ENCODE results near the gene NSG1. TPM values are rescaled to one million over a fixed set of nuclear protein-coding genes. Genes with fewer than 3 reads are reported as not detected.

The NSG1 gene
- total RNA-seq, 2 experiments from 2014 or later: 10.3 to 10.4 TPM

- Histone ChIP-seq H3K36me3 (ENCODE audit: insufficient read depth, low read length) (no peaks in the 10 kb centered on the region), H3K4me3 (ENCODE audit: low read length) (no peak overlapping the region), H3K27ac (ENCODE audit: low read depth in 1 of 2, low read length in 2 of 2) (no peak overlapping the region), H3K4me1 (ENCODE audit: insufficient read depth, low read length) (no peaks in the 10 kb centered on the region), H3K27me3 (ENCODE audit: control insufficient read depth in 1 of 2, insufficient read depth in 2 of 2, low read length in 2 of 2) (no peaks in the 10 kb centered on the region), H3K9me3 (ENCODE audit: control insufficient read depth in 1 of 2, insufficient read depth in 1 of 2, low read length in 2 of 2) (no peaks in the 10 kb centered on the region)
- Mint-ChIP-seq H3K27me3 (peaks cover 7% of the 10 kb centered on the region), H3K36me3 (ENCODE audit: low read depth) (no peaks in the 10 kb centered on the region), H3K4me1 (ENCODE audit: low read depth) (no peaks in the 10 kb centered on the region), H3K27ac (no peak overlapping the region), H3K4me3 (no peak overlapping the region), H3K9me3 (no peaks in the 10 kb centered on the region)
- DNase-seq (no peak), ATAC-seq (ENCODE audit: poor library complexity) (no peak)
- TF ChIP-seq, protein P1, sequence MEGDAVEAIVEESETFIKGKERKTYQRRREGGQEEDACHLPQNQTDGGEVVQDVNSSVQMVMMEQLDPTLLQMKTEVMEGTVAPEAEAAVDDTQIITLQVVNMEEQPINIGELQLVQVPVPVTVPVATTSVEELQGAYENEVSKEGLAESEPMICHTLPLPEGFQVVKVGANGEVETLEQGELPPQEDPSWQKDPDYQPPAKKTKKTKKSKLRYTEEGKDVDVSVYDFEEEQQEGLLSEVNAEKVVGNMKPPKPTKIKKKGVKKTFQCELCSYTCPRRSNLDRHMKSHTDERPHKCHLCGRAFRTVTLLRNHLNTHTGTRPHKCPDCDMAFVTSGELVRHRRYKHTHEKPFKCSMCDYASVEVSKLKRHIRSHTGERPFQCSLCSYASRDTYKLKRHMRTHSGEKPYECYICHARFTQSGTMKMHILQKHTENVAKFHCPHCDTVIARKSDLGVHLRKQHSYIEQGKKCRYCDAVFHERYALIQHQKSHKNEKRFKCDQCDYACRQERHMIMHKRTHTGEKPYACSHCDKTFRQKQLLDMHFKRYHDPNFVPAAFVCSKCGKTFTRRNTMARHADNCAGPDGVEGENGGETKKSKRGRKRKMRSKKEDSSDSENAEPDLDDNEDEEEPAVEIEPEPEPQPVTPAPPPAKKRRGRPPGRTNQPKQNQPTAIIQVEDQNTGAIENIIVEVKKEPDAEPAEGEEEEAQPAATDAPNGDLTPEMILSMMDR (IDR thresholded peaks at IDR 0.05): no peak
- intact Hi-C loops (cut with DNase I, micrococcal nuclease): no loop called here
- CTCF ChIA-PET: no interaction called here
- POLR2A ChIA-PET: no interaction called here
These were observed 10.8 kb upstream of the NSG1 start for GRCh38 chr4:4376074-4376473.

DNA sequence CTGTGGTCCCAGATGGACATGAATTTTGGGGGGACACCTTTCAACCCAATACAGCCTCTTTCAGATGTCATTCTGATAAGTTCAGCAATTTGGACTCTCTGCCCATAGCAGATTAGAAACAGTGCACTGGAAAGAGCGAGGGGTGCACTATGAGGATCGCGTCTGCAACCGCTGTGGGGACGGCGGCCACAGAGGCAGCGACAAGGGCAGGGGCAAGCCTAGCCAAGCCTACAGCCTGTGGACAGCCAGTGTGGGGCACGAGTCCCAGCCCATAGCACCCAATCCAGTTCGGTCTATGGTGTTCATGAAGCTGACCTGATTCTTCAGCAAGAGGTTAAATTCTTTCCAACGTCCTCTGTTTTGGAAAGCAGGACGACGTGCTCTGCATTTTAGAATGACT, 9.7 kb upstream of the NSG1 start:
- POLR2A ChIA-PET: interaction anchor here (0.7 kb wide), 1 partner anchor 12 kb away, joined by 4 read pairs; no protein-coding TSS in a partner anchor
- no peak for ATAC-seq (ENCODE audit: poor library complexity)

DNA sequence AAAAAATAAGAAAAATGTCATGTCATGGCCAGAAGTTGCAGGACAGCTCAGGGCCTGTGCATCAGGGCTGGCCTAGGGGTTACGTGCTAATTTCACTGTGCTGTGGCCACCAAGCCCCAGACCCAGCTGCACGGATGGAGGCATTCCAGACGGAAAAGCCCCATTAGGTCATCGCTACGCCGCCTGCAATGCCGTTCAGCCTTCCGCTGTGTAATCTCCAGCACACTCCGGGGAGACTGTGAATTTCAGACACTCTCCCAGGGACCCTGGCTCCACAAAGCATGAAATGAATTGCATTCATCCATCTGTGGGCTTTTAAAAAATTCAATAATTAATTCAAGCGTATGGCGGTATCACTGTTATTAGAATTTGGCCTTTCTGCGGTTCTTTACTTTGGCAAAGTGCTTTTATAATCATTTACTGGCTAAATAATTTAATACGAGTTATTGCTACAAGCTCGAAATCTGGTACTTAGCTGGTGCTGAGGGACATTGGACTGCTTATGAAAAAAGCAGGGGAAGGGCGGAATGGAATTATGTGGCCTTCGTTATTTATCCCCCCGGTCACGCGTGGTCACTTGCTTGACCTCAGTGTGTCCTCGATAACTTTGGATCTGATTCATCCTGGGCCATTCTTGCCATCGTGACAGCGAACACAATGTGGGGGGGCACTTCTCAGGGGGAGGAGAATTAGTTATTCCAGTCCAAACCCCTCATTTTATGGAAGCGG, 9.0 kb upstream of the NSG1 start:
- Mint-ChIP-seq H3K36me3 (ENCODE audit: low read depth) (no peaks in the 10 kb centered on the region), H3K27me3 (peaks cover 9% of the 10 kb centered on the region), H3K4me3 (no peak overlapping the region), H3K9me3 (no peaks in the 10 kb centered on the region), H3K27ac (no peak overlapping the region), H3K4me1 (ENCODE audit: low read depth) (no peaks in the 10 kb centered on the region)
- Histone ChIP-seq H3K27ac (ENCODE audit: low read depth in 1 of 2, low read length in 2 of 2) (no peak overlapping the region), H3K27me3 (ENCODE audit: control insufficient read depth in 1 of 2, insufficient read depth in 2 of 2, low read length in 2 of 2) (no peaks in the 10 kb centered on the region), H3K9me3 (ENCODE audit: control insufficient read depth in 1 of 2, insufficient read depth in 1 of 2, low read length in 2 of 2) (no peaks in the 10 kb centered on the region), H3K4me3 (ENCODE audit: low read length) (no peak overlapping the region), H3K4me1 (ENCODE audit: insufficient read depth, low read length) (no peaks in the 10 kb centered on the region), H3K36me3 (ENCODE audit: insufficient read depth, low read length) (no peaks in the 10 kb centered on the region)
- TF ChIP-seq, protein P1 (IDR thresholded peaks at IDR 0.05): no peak
- CTCF ChIA-PET: no interaction called here
- intact Hi-C loops (cut with DNase I, micrococcal nuclease): no loop called here
- POLR2A ChIA-PET: no interaction called here
- ATAC-seq (ENCODE audit: poor library complexity) (no peak), DNase-seq (no peak)

More for the DNA sequence above, 9.7 kb upstream of the NSG1 start:
- Mint-ChIP-seq H3K27ac (no peak overlapping the region), H3K27me3 (peaks cover 7% of the 10 kb centered on the region), H3K9me3 (no peaks in the 10 kb centered on the region), H3K4me3 (no peak overlapping the region), H3K36me3 (ENCODE audit: low read depth) (no peaks in the 10 kb centered on the region), H3K4me1 (ENCODE audit: low read depth) (no peaks in the 10 kb centered on the region)
- H3K4me3 ChIP-seq (ENCODE audit: low read length): no peak overlapping the region
- H3K36me3 ChIP-seq (ENCODE audit: insufficient read depth, low read length): no peaks in the 10 kb centered on the region
- intact Hi-C loops (cut with DNase I, micrococcal nuclease): no loop called here
- CTCF ChIA-PET: no interaction called here
- no peaks in the 10 kb centered on the region for H3K27me3 ChIP-seq (ENCODE audit: control insufficient read depth in 1 of 2, insufficient read depth in 2 of 2, low read length in 2 of 2)
- H3K4me1 ChIP-seq (ENCODE audit: insufficient read depth, low read length): no peaks in the 10 kb centered on the region
- DNase-seq: no peak
- no peaks in the 10 kb centered on the region for H3K9me3 ChIP-seq (ENCODE audit: control insufficient read depth in 1 of 2, insufficient read depth in 1 of 2, low read length in 2 of 2)
- no peak overlapping the region for H3K27ac ChIP-seq (ENCODE audit: low read depth in 1 of 2, low read length in 2 of 2)
- TF ChIP-seq, protein P1 (IDR thresholded peaks at IDR 0.05): no peak

All from CD4-positive, alpha-beta T cell (primary cell).